GM12873 (cell line): ENCODE measurements around the gene GRIK3.

ENCODE experiments used
- TF ChIP-seq, protein P1 (sequence below): IDR thresholded peaks from 2 replicates; pipeline ENCODE4 v1.5.1; 2012; ENCODE audit warnings: low read depth, mild to moderate bottlenecking, moderate library complexity, low read length, control low read depth; ENCODE audit not compliant: insufficient read depth; ENCODE audit errors: missing control alignments

Gene GRIK3

DNA sequence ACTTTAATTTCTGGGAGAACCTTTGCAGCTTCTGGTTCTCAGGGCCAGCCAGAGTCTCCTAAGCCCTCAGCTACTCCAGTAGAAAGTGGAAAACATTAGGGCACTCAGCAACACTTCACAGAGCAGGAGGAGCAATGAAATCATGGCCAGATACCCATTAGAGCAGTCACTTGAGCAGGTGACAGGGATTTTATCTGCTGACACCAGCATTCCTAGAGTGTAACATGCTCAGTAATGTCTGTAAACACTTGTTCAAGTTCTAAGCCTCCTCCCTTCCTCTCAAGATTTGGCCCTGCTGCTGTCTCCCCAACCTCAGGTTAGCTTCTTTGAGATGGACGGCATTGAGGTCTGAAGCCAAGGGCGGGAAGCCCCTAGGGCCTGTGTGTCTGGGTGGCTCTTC, 218.0 kb downstream of the GRIK3 start:
- TF ChIP-seq, protein P1, sequence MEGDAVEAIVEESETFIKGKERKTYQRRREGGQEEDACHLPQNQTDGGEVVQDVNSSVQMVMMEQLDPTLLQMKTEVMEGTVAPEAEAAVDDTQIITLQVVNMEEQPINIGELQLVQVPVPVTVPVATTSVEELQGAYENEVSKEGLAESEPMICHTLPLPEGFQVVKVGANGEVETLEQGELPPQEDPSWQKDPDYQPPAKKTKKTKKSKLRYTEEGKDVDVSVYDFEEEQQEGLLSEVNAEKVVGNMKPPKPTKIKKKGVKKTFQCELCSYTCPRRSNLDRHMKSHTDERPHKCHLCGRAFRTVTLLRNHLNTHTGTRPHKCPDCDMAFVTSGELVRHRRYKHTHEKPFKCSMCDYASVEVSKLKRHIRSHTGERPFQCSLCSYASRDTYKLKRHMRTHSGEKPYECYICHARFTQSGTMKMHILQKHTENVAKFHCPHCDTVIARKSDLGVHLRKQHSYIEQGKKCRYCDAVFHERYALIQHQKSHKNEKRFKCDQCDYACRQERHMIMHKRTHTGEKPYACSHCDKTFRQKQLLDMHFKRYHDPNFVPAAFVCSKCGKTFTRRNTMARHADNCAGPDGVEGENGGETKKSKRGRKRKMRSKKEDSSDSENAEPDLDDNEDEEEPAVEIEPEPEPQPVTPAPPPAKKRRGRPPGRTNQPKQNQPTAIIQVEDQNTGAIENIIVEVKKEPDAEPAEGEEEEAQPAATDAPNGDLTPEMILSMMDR, result no peak

DNA sequence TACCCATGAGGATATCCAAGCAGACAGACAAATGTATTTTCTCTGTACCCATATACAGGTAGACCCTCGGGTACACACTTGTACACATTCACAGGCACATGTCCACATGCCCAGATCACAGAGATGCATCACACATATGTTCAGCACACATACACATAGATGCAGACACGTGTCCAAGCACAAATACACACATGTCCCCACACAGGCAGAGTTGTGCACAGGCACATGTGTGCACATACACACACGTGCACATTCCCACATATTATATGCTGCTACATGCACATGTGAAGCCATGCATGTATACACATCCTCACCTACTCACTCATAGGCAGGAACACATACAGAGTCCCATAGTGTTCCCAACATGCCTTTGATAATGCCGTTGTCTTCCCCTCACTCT, 219.5 kb downstream of the GRIK3 start:
- TF ChIP-seq, protein P1, result no peak

DNA sequence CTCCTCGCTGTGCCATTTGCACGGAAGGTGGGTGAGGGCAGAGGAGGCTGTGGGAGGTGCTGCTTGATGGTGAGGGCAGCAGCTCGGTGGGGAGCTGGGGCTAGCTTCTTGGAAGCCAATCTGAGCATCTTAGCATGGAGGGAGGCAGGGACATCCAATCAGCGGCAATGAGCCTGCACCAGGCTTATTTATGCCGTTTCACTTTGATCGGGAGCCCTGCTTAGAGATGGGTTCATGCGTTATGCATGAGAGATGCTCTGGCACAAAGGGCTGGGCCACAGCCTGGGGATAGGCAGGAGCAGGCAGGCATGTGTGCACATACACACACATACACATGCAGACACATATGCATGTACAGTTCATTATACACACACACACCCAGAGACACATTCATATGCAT, 220.2 kb downstream of the GRIK3 start:
- TF ChIP-seq, protein P1, result no peak

DNA sequence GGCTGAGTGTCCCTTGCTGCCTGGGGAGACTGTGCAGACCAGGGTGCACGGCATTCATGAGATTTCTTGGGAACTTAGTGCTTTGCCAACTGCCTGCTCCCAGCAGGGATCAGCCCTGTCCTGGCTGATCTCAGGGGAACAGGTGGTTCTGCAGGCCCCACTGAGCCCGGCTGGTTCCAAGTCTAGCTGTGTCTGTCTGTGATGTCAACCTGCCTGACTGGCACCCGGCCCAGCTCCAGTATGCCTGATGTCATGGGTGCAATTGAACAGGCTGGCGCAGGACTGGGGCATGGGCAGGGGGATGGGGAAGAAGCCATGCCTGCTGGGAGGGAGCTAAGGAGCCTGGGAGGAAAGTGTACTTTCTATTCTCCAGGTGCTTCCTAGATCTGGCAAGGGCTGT, 227.1 kb downstream of the GRIK3 start:
- TF ChIP-seq, protein P1, result no peak

DNA sequence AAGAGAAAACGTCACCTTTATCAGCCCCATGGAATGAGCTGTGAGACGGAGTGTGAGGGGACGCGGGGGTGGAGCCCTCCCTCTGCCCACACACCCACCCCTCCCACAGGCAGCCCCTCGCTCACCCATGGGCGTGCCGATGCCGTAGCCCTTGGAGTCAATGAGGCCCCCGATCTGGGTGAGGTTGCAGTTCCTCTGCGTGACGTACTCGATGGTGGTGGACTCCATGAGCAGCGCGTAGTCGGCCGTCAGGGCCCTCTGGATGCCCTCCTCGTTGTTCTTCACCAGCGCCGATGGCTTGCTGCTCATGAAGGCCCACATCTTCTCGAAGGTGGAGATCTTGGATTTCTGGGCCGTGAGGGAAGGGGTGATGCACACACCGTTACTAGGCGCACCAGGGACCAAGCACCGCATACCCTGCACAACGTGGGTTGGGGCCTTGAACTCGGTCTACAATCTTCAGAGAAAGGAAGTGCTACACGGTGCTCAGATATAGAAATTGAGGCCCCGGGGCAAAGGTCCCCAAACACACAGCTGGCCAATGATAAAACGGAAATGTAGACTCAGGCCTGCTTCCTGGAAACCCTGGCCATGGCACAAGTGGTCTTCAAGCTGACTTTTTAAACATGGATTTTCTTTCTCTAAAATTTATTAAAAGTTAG, 228.2 kb downstream of the GRIK3 start:
- TF ChIP-seq, protein P1, result no peak

DNA sequence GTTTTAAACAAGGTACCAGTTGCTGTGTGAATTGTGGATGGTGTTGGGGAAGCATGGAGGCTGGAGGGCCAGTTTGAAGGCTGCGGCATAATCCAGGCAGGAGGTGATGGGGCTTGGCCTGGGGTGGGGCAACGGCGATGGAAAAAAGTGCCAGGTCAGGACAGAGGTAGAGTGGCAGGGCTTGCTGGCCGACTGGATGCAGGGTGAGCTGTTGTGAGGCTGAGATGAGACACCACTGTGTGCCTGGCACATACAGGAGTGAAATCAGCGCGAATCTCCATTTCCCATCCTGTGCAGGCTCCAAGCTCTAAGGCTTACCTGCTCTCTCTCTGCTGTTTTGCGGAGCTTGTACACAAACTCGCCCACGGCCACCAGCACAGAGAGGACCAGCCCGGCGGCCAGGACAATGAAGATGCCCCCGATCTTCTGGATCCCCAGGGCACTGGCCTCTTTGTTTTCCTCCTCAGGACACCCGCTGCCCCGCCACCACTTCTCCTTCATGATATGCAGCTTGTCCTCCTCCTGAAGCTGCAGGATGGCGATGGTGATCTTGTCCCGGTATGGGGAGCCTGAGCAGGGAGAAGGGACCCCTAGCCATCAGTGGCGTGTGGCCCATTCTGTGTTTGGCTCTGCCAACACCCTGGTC, 229.5 kb downstream of the GRIK3 start:
- TF ChIP-seq, protein P1, result no peak

DNA sequence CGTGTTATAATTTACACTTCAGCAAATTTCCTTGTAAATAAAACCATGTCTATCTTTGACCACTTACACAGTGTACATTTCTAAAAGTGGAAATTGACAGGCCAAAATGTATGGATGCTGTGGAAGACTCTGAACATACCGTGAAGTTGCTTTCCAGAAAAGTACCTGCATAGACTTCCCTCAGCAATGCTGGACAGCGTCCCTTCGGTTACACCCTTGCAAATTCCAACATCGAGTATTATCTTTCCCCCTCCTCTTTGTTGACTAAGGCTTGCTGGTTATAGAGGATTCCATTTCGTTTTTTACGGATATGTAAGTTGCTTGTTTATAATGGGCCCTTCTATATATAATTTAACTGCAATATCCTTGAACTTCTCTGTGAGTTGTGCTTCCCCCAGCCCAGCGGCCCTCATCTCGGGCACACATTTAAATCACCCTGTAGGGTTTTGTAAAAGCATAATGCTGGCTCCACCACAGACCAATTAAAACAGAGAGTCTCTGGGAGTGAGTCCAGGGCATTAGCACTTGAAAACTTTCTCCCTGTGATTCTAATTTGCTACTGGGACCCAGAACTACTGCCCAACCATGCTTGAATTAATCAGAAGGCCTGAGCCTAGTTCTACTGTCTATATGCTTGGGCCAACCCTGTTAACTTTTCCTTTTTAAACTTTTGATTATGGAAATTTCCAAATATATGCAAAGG, 230.3 kb downstream of the GRIK3 start:
- TF ChIP-seq, protein P1, result no peak
